ENCODE measurements around the gene FBXW10. TPM values are rescaled to one million over a fixed set of nuclear protein-coding genes. Genes with fewer than 3 reads are reported as not detected.
A peak's percentile ranks its signal among the peaks of the same experiment; 100 is the strongest.
"Not testable (repeated sequence)": the region's sequence is repeated elsewhere in the genome, so short reads cannot be mapped to it uniquely, and the experiment has no call there.

FBXW10 gene, protein sequence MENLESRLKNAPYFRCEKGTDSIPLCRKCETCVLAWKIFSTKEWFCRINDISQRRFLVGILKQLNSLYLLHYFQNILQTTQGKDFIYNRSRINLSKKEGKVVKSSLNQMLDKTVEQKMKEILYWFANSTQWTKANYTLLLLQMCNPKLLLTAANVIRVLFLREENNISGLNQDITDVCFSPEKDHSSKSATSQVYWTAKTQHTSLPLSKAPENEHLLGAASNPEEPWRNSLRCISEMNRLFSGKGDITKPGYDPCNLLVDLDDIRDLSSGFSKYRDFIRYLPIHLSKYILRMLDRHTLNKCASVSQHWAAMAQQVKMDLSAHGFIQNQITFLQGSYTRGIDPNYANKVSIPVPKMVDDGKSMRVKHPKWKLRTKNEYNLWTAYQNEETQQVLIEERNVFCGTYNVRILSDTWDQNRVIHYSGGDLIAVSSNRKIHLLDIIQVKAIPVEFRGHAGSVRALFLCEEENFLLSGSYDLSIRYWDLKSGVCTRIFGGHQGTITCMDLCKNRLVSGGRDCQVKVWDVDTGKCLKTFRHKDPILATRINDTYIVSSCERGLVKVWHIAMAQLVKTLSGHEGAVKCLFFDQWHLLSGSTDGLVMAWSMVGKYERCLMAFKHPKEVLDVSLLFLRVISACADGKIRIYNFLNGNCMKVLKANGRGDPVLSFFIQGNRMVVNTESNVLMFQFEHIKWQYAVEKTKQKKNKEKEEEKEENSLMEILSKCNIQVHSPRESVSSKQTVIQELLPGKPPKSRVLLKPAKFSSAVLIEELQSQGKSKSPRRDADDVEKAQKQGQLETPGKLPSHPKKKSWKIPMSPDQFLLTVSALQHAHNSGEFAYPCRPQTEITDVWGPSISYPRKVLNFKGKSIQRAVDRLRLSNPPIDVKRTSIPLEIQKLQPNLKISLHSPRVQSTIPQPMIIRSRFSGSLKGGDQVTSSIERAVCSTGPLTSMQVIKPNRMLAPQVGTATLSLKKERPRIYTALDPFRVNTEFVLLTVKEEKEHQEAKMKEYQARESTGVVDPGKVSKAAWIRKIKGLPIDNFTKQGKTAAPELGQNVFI
- total RNA-seq (2014; rRNA removed; shearing (Covaris generic)), result 0.02 TPM in 1 of 2 replicates, not detected in the other

DNA sequence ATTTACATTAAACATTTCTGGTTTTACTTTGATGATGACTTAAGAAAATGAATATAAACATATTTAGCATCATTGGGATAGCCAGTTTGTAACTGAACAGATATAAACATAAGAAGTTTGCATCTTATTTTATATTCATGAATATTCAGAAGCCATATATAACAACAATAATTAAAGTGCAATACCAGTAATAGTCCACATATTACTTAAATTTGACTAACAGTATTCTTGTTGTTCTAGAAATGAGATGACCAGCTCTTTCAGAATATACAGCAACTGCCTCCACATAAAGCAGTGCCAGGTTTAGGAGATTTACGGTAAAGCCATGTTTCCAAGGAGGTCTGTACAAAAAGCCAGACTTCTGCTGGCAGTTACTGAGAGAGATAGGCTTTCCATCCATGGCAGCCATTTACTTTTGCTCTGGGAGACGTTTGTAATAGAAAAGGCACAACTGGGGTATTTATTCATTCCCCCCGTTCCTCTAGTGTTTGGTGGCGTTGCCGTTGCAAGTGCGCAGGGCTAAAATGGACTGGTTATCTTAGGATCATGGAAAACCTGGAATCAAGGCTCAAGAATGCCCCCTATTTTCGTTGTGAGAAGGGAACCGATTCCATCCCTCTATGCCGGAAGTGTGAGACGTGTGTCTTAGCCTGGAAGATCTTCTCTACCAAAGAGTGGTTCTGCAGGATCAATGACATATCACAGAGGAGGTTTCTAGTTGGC, at the start of gene FBXW10:
TSS of gene FBXW10 (plus strand) at position 356 of the 723 bp plus-strand sequence. CDS start at position 547, 191 bp downstream.
- DNase-seq (ENCODE audit: low spot score), result not testable (repeated sequence)

DNA sequence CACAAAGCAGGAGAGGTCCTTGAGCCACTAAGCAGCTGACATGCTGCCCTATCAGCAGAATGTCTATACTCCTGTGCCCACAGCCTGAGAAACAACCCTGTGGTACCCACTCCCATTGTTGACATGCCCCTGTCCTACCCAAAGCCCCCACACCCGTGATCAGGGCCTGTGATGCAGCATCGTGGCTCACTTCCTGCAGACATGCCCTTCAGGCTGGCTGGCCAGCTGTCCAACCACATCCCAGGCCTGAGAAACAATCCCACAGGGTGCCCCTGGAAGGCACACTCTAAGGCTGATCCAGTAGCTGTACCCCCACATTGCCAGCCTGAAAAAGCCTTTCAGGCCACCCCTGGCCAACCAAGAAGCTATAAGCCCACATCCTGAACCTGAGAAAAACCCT, 48.7 kb upstream of the FBXW10 start:
- DNase-seq (ENCODE audit: low spot score), result not testable (repeated sequence)

DNA sequence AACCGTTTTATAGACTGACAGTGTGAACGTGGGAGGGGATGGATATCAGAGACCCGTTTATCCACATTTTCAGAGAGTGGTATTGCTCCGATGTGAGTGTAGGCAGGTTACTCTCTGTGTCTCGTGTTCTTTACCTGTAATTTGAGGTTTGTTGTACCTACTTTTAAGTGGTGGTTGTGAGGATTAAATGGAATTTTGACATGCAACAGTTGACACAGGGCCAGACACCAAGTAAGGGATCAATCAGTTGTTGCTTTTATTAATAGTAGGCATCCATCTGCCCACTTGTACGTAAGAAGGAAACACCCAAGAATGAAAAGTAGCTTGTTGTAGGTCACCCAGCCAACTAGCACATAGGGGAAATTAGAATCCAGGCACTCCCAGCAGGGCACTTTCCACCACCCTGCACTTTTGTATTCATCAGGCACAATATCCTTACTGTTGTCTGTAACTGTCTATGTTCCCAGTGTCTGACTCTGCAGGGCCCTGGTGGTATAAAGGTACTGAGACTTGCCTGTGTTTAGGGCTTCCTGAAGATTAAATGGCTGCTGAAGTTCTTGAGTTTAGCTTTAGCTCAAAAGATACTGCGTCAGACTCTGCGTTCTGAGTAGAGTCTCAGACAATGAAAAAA, 45.3 kb upstream of the FBXW10 start:
- not testable (repeated sequence) for DNase-seq (ENCODE audit: low spot score)

DNA sequence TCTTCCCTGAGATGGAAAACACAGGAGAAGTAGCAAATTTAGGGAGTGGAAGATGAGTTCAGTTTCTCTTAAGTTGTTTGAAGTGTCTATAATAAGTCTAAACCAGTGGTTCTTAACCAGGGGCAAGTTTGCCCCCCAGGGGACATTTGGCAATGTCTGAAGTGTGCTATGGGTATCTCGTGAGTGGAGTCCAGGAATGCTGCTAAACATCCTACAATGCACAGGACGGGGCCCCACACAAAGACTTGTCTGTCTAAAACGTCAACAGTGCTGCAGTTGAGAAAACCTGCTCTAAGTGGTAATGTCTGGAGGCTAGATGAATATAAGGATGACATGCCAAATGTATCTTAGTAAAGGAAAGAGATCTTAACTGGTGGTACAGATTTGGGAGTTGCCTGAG, 37.9 kb upstream of the FBXW10 start:
- DNase-seq (ENCODE audit: low spot score), result not testable (repeated sequence)

DNA sequence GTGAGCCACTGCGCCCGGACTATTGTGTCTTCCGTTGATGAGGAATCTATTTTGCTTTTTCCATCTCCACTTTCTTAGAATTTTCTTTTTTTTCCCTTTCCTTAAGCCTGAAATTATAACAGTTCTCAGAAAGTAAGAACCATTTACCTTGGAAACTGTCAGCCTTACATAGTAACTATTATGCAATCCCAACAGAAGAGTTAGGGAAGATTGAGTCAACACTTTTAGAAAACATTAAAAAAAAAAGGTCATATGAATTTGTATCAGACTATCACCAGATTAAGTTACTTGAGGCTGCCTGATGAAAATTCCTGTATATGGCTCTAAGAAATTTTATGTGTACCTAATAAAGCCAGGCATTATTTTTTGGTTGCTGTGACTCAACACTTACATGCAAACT, 35.6 kb upstream of the FBXW10 start:
- not testable (repeated sequence) for DNase-seq (ENCODE audit: low spot score)

DNA sequence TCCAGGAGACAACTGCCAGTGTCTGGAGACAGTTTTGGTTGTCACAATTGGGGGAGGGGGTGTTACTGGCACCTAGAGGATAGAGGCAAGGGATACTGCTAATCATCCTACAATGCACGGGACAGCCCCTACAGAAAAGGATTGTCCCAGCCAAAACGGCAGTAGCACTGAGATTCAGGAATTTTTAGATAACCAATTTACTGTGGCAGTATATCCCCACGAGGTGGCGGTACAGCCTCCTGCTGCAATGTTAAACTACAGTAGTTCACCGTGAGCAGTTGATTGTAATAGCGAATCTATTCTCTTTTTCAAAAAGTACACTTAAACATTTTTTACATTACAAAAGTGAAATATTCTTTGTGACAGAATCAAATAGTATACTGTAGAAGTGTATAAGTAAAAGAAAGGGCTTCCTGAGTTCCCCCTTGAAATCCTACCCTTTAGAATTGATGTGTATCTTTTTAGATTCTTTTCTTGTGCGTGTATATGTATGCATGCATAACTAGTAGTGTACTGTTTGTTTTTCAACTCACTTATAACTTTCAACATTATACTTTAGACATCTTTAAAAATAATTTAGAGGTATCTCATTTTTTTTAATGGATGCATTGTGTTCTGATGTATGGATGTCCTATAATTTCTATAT, 31.4 kb upstream of the FBXW10 start:
- DNase-seq (ENCODE audit: low spot score), result peak; percentile 39

DNA sequence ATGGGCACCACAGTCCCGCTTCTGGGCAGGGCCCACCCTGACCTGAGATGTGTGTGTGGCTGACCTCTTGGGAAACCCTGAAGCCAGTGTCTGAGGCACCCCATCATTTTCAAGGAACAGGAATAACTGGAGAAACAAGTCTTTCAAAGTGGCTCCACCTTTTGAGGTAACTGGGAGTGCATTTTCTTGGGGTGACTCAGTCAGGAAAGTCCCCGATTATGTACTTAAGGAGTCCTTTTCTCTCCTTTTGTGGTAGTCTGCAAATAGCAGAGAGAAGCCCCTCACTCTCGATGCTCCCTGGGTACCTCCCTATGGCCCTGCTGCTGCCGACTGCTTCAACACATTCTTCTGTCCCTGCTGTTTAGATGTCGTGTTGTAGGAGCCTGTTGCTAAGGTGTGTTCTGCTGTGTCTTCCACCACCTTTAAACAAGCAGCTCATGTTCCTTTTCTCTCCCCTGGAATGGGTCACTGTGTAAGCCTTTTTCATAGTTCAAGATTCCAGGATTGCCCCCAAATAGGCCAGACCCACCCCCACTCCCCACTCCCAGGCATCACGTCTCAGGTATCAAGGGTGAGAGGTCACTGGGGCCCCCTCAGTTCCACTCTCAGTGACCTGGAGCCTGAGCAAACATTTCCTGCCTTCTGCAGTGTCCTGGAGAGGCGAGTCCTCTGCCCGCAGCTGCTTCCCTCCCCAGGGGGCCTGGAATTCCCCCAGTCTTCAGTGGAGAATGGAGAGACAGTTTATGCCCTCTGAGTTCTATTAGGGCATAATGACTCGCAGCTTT, 25.0 kb upstream of the FBXW10 start:
- DNase-seq (ENCODE audit: low spot score), result not testable (repeated sequence)

DNA sequence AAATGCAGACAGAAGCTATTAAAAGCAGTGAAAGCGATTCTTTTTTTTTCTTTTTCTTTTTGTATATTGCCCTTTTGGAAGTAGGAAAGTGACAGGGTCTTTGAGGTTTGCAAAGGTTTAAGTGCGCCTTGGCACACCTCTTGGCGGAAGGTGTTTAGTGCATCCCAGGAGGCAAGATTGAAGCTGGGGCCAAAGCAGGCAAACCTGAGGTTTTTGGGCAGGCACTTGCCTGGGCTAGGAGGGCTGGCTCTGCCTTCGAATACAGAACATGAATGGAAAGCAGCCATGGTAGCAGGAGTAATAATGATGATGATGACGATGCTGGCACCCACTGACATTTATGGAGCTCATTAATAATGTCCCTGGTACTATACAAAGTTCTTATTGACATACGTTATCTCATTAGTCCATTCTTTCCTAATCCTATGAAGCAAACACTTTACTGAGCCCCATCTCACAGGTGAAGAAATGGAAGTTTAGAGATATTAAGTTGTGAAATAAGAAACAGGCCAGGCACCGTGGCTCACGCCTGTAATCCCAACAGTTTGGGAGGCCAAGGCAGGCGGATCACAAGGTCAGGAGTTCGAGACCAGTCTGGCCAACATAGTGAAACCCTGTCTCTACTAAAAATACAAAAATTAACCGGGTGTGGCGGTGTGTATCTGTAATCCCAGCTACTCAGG, 24.3 kb upstream of the FBXW10 start:
- not testable (repeated sequence) for DNase-seq (ENCODE audit: low spot score)

DNA sequence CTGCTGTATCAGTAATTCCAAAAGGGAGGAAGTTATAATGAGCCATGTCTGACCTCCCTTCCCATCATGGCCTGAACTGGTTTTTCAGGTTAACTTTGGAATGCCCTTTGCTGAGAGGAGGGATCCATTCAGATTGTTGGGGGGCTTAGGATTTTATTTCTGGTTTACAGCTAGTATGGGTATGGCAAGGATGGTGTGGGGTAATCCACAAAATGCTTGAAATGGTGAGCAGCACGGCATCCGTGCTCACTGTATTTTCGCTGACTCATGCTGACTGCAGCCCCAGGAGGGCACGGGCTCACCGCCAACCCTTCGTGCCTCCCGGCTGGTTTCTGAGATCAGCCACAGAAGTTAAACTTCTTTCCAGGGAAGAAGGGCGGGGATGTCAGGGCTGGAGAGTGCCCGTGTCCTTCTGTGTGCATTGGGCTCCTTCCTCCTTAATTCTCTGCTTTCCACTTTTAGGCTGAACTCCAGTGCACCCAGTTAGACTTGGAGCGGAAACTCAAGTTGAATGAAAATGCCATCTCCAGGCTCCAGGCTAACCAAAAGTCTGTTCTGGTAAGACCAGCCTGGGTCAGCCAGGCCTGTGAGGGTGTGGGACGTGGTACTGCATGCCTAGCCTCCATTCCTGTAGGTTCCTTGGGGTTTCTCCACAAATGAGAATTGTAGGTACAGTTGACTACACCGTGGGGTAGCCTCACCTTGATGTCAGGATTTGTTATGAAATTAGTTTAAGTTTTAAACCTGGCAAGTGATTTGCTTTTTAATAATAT, 21.9 kb upstream of the FBXW10 start:
- not testable (repeated sequence) for DNase-seq (ENCODE audit: low spot score)

DNA sequence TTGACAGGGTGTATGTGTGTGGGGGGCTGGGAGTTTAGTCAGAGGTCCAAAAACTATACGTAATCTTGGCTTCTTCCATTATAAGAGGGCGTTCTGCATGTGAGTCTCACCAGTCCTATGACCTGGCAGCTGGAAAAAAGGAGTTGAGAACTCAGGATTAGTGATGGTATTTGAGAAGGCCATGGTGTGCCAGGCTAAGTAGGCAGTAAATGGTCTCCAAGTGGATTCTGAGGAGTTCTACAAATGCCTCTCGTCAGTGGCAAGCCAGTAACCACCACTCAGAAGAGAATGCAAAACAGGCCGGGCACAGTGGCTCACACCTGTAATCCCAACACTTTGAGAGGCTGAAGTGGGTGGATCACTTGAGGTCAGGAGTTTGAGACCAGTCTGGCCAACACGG, 21.2 kb upstream of the FBXW10 start:
- not testable (repeated sequence) for DNase-seq (ENCODE audit: low spot score)

DNA sequence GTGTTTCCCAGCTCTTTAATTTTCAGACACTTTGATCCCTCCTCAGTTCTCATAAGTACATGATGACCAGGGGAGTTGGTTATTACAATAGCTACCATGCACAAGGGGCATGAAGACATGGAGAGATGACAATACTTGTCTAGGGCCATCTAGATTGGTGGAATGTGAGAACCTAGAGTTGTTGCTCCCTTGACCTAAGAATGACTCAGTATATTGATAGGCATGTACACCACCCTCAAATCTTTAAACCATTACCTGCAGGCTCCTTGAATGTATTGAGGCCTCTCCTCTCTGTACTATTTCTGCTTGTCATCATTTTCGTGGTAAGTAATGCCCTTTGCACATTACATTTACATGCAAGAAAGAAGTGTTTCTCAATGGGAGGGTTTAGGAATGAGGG, 20.3 kb upstream of the FBXW10 start:
- not testable (repeated sequence) for DNase-seq (ENCODE audit: low spot score)

DNA sequence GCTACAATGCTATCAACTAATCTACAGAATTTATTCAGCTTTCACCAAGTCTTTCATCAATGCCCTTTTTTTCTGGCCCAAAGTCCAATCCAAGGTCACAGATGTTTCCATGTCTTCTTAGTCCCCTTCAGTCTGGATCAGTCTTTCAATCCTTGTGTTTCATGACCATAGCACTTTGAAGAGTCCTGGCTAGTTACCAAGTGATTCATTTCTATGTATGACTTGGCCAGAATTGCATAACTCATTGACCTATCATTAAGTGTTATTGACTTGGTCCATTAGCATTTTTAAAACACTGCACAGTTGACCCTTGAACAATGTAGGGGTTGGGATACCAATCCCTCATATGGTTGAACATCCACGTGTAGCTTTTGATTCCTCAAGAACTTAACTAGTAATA, 11.4 kb upstream of the FBXW10 start:
- DNase-seq (ENCODE audit: low spot score), result not testable (repeated sequence)

DNA sequence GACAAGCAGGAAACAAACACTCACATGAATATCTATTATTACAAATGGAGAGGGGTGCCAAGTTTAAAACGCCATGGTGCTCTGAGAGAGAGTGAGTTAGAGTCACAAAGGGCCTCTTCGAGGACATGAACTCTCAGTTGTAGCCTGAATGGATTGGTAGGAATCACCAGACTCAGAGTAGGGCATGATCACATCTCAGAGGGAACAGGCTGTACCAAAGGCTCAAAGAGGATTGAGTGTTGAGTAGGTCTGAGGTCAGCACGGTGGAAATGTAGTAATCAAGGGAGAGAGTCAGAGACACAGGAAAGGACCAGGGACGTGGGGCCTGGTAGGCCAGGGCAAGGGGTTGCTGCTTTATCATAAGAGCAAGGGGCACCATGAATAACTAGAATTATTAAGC, 10.5 kb upstream of the FBXW10 start:
- not testable (repeated sequence) for DNase-seq (ENCODE audit: low spot score)

DNA sequence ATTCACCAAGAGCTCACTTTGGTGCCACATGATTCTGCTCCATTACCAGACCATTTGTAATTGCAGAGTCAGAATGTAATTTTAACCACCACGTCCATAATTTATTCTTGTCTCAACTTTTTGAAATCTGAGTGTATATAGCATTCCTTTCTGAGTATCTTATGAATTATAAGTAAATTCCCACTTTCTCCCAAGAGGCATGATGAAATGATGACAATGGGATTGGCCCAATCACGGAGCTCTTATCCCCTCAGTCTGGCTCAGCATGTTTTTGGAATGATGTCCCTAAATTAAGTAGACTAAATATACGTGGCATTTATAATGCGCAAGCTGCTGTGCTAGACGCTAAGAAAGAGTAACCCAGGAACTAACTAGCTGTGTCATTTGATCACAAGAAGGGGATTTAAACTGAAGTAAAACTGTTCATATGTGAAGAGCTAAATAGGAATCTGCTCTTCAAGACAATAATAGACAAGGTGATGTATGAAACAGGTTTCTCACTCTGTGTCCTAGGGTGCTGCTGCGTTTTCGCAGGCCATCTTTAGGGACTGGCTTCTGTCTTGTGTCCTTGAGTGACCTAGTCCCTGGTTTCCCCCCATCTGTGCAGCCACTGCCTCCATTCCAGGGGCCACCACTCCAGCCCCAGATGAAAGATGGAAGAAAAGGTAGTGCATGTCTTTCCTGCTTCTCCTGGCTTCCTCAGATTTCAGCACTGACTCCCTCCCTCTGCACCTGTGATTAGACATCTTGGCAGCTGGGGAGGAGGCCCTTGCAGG, 4.0 kb upstream of the FBXW10 start:
- not testable (repeated sequence) for DNase-seq (ENCODE audit: low spot score)

DNA sequence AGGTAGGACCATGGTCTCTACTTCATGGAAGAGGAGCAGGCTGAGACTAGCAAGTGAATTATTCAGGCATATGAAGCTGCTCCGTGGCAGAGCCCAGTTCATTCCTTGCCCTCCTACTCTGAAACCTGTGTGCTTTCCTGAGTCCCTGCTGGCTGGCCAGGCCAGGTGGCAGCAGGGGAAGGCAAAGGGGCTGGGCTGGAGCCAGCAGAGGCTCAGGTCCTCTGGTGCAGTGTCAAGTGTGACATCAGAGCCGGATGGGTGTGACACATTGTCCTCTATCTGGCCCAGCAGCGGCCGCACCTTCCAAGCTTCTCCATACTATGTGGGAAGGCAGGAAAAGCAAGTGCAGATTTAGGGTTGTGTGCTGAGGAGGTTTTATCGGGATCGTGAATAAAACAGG, 2.6 kb upstream of the FBXW10 start:
- DNase-seq (ENCODE audit: low spot score), result not testable (repeated sequence)

DNA sequence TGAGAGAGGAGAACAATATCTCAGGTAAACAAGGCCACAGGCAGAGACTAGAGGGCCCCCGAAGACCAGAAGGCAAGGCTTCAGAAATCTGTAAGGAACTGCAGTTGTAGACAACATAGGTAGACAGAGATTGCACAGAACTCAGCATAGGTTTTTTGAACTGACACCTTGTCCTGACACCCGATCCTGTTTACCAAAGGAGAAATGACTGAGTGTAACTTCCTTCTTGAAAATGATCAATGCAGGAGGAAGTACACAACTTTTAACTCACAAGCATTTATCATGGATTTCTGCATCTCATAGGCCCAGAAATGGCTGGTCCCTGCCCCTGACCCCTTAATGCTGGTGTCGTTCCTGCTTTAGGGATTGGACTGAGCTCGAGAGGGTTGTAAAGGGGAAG, 872 bp downstream of the FBXW10 start:
- not testable (repeated sequence) for DNase-seq (ENCODE audit: low spot score)

DNA sequence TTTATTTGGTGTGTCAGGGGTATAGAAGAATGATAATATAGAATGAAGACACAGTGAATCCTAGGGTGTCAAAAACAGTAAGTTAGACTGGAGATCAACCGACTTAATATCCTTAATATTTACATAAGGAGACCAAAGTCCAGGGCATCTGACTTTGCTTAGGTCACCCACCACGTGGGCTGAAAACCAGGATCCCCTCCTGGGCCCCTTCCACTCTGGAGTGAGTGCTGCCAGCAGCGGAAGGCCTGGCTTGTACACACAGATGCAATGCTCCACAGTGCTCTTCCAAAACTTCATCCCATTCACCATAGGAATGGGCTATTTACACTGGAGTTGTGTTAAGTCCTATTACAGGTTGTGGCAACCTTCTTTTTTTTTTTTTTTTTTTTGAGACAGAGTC, 2.7 kb downstream of the FBXW10 start:
- DNase-seq (ENCODE audit: low spot score), result not testable (repeated sequence)

Measured in H4 (cell line).